H9 (cell line): ENCODE data around the gene PPP3CA. TPM values are rescaled to one million over a fixed set of nuclear protein-coding genes. Genes with fewer than 3 reads are reported as not detected.

ENCODE experiments used
- DNase-seq: peaks from one replicate; pipeline ENCODE4 v3.0.0-alpha.2; 2017
- H2AFZ ChIP-seq: one replicate; pipeline ENCODE4 v1.6.1; 2013; ENCODE audit warnings: mild to moderate bottlenecking, low read length, control low read depth, moderate library complexity
- H2AK5ac ChIP-seq: 2 replicates; pipeline ENCODE4 v1.6.1; 2013; ENCODE audit warnings: low read length, control low read depth, mixed read lengths; ENCODE audit not compliant: insufficient read length
- H2BK120ac ChIP-seq: one replicate; pipeline ENCODE4 v1.6.1; 2013; ENCODE audit warnings: low read depth, mild to moderate bottlenecking, low read length, control low read depth, inconsistent platforms; ENCODE audit not compliant: poor library complexity, severe bottlenecking
- H2BK12ac ChIP-seq: 2 replicates; pipeline ENCODE4 v1.6.1; 2013; ENCODE audit warnings: low read length, control low read depth, mixed read lengths, low read depth; ENCODE audit not compliant: insufficient read length
- H2BK15ac ChIP-seq: 2 replicates; pipeline ENCODE4 v1.6.1; 2013; ENCODE audit warnings: low read depth, low read length, control low read depth
- H2BK20ac ChIP-seq: one replicate; pipeline ENCODE4 v1.6.1; 2013; ENCODE audit warnings: low read depth, mild to moderate bottlenecking, low read length, control low read depth, inconsistent platforms; ENCODE audit not compliant: poor library complexity, severe bottlenecking
- H2BK5ac ChIP-seq: 2 replicates; pipeline ENCODE4 v1.6.1; 2013; ENCODE audit warnings: low read length, control low read depth, mixed read lengths; ENCODE audit not compliant: insufficient read length
- H3K14ac ChIP-seq: 2 replicates; pipeline ENCODE4 v1.6.1; 2013; ENCODE audit warnings: low read length, control low read depth; ENCODE audit not compliant: insufficient read depth
- H3K18ac ChIP-seq: 2 replicates; pipeline ENCODE4 v1.6.1; 2013; ENCODE audit warnings: low read depth, mild to moderate bottlenecking, mixed read lengths, low read length, control low read depth; ENCODE audit not compliant: insufficient read length
- H3K23ac ChIP-seq: 2 replicates; pipeline ENCODE4 v1.6.1; 2013; ENCODE audit warnings: low read length, control low read depth, mixed read lengths, low read depth; ENCODE audit not compliant: insufficient read length
- H3K23me2 ChIP-seq: 2 replicates; pipeline ENCODE4 v1.6.1; 2013; ENCODE audit warnings: low read depth, mild to moderate bottlenecking, mixed read lengths, low read length, control low read depth; ENCODE audit not compliant: insufficient read length, poor library complexity, severe bottlenecking
- H3K27ac ChIP-seq: 2 replicates; pipeline ENCODE4 v1.5.1; 2013; ENCODE audit warnings: low read length, control low read depth, mixed read lengths, low read depth; ENCODE audit not compliant: insufficient read length
- H3K27me3 ChIP-seq: 2 replicates; pipeline ENCODE4 v1.6.1; 2013; ENCODE audit warnings: low read length, control low read depth, inconsistent platforms; ENCODE audit not compliant: insufficient read depth
- H3K4ac ChIP-seq: 2 replicates; pipeline ENCODE4 v1.6.1; 2013; ENCODE audit warnings: low read depth, mild to moderate bottlenecking, control low read depth, inconsistent platforms, low read length, moderate library complexity
- H3K4me1 ChIP-seq: 2 replicates; pipeline ENCODE4 v1.6.1; 2013; ENCODE audit warnings: low read length, control low read depth, inconsistent platforms; ENCODE audit not compliant: insufficient read depth
- H3K4me2 ChIP-seq: 2 replicates; pipeline ENCODE4 v1.6.1; 2013; ENCODE audit warnings: low read length, control low read depth, mixed read lengths; ENCODE audit not compliant: insufficient read length, insufficient read depth
- H3K56ac ChIP-seq: 2 replicates; pipeline ENCODE4 v1.6.1; 2013; ENCODE audit warnings: low read depth, mild to moderate bottlenecking, mixed read lengths, low read length, control low read depth; ENCODE audit not compliant: insufficient read length
- H3K79me1 ChIP-seq: 2 replicates; pipeline ENCODE4 v1.6.1; 2013; ENCODE audit warnings: low read depth, mild to moderate bottlenecking, moderate library complexity, low read length, control low read depth, inconsistent platforms; ENCODE audit not compliant: insufficient read depth, poor library complexity, severe bottlenecking
- H3K79me2 ChIP-seq: 2 replicates; pipeline ENCODE4 v1.6.1; 2013; ENCODE audit warnings: low read length, control low read depth, inconsistent platforms; ENCODE audit not compliant: insufficient read depth
- H3K9ac ChIP-seq: 2 replicates; pipeline ENCODE4 v1.6.1; 2013; ENCODE audit warnings: low read length, control low read depth, mixed read lengths; ENCODE audit not compliant: insufficient read length; ENCODE audit errors: extremely low read depth
- H3K9me3 ChIP-seq: one replicate; pipeline ENCODE4 v1.6.1; 2013; ENCODE audit warnings: low read depth, low read length, inconsistent platforms; ENCODE audit not compliant: control insufficient read depth
- H3T11ph ChIP-seq: one replicate; pipeline ENCODE4 v1.6.1; 2013; ENCODE audit warnings: mild to moderate bottlenecking, low read length, control low read depth, inconsistent platforms
- H4K20me1 ChIP-seq: one replicate; pipeline ENCODE4 v1.6.1; 2013; ENCODE audit not compliant: control insufficient read depth, insufficient read length, insufficient read depth
- H4K5ac ChIP-seq: 2 replicates; pipeline ENCODE4 v1.6.1; 2013; ENCODE audit warnings: low read depth, mild to moderate bottlenecking, mixed read lengths, low read length, control low read depth; ENCODE audit not compliant: insufficient read length
- H4K8ac ChIP-seq: replicated peaks from 2 replicates; pipeline ENCODE4 v1.6.1; 2013; ENCODE audit warnings: low read length, control low read depth, mixed read lengths, low read depth; ENCODE audit not compliant: insufficient read length
- H4K91ac ChIP-seq: 2 replicates; pipeline ENCODE4 v1.6.1; 2013; ENCODE audit warnings: low read depth, mild to moderate bottlenecking, moderate library complexity, mixed read lengths, low read length, control low read depth; ENCODE audit not compliant: insufficient read length
- H3K27ac Mint-ChIP-seq, 3 experiments: 2 replicates in 2 of 3; 3 replicates in 1 of 3; pipeline ENCODE4 v1.8.0; 2020 to 2021; ENCODE audit warnings: mixed read lengths in 3 of 3, mild to moderate bottlenecking in 1 of 3, moderate library complexity in 1 of 3
- H3K27me3 Mint-ChIP-seq: 2 replicates; pipeline ENCODE4 v1.8.0; 2021; ENCODE audit warnings: low read depth, mild to moderate bottlenecking, moderate library complexity, mixed read lengths
- H3K36me3 Mint-ChIP-seq, 3 experiments: 2 replicates in 2 of 3; 3 replicates in 1 of 3; pipeline ENCODE4 v1.8.0; 2020 to 2021; ENCODE audit warnings: low read depth in 3 of 3, mixed read lengths in 3 of 3; ENCODE audit not compliant: insufficient read depth in 1 of 3
- H3K4me1 Mint-ChIP-seq, 2 experiments: 2 replicates each; pipeline ENCODE4 v1.8.0; 2020; ENCODE audit warnings: mixed read lengths in 2 of 2
- H3K4me3 Mint-ChIP-seq, 2 experiments: 2 replicates in 1 of 2; 3 replicates in 1 of 2; pipeline ENCODE4 v1.8.0; 2020 to 2021; ENCODE audit warnings: mild to moderate bottlenecking in 2 of 2, mixed read lengths in 2 of 2, moderate library complexity in 1 of 2
- H3K9me3 Mint-ChIP-seq, 2 experiments: 2 replicates in 1 of 2; 3 replicates in 1 of 2; pipeline ENCODE4 v1.8.0; 2020; ENCODE audit warnings: mild to moderate bottlenecking in 2 of 2, mixed read lengths in 2 of 2, moderate library complexity in 1 of 2
- CTCF ChIP-seq: fragments of 200-600 bp; sonication (generic); conservative IDR thresholded peaks from 3 replicates; pipeline ENCODE4 v1.8.0; 2021; ENCODE audit warnings: antibody characterized with exemption, mild to moderate bottlenecking
- total RNA-seq: library from RNA; stranded (reverse); gene quantifications from 2 replicates; pipeline ENCODE4 v1.2.1, GENCODE V29; 2021

Gene PPP3CA
- total RNA-seq, 1 experiment from 2014 or later = 16.8 TPM

- Histone ChIP-seq H3K27ac (no peak overlapping the region), H3K9ac (no peak overlapping the region), H3K18ac (no peak overlapping the region), H3K23me2 (no peaks in the 10 kb centered on the region), H4K5ac (no peak overlapping the region), H3K79me1 (no peaks in the 10 kb centered on the region), H4K20me1 (no peaks in the 10 kb centered on the region), H3T11ph (no peak overlapping the region), H4K91ac (no peak overlapping the region), H3K4me1 (no peaks in the 10 kb centered on the region; the same call in 1 of the 2 replicates), H2AK5ac (no peak overlapping the region), H2BK120ac (no peak overlapping the region), H2BK15ac (no peak overlapping the region), H3K56ac (no peak overlapping the region), H3K4ac (no peak overlapping the region), H2BK5ac (no peak overlapping the region), H3K14ac (no peak overlapping the region), H3K79me2 (no peaks in the 10 kb centered on the region), H3K9me3 (no peaks in the 10 kb centered on the region), H2BK12ac (no peak overlapping the region), H2BK20ac (no peak overlapping the region), H3K23ac (no peak overlapping the region), H3K27me3 (no peaks in the 10 kb centered on the region), H2AFZ (no peak overlapping the region), H3K4me2 (no peak overlapping the region), H4K8ac (no peak overlapping the region)
- H3K27me3 Mint-ChIP-seq = no peaks in the 10 kb centered on the region
- H3K27ac Mint-ChIP-seq = no peak overlapping the region
- H3K36me3 Mint-ChIP-seq = 0 out of 7 replicates have a peak, but pooled peaks cover 0 to 2% (median 0%) of the 10 kb centered on the region in 3 experiments
- no peak for TF ChIP-seq CTCF
- peaks cover 5 to 12% of the 10 kb centered on the region in 2 experiments; a peak in 2 of 4 replicates for H3K4me1 Mint-ChIP-seq
- no peak overlapping the region for H3K4me3 Mint-ChIP-seq
- no peaks in the 10 kb centered on the region for H3K9me3 Mint-ChIP-seq
- no peak for DNase-seq
These were observed 207.1 kb downstream of the PPP3CA start for GRCh38 chr4:101140228-101140627.
